Middle frontal gyrus (tissue), 1 donor: ENCODE measurements around the gene MUC5B.

Experiments used
- DNase-seq: peaks from one replicate; pipeline ENCODE4 v3.0.0-alpha.2; 2015; ENCODE audit warnings: low spot score; ENCODE audit errors: extremely low spot score

MUC5B gene

GRCh38 chr11:1219834-1220815 is 2.7 kb upstream of the MUC5B start:
- DNase-seq: no peak

DNA sequence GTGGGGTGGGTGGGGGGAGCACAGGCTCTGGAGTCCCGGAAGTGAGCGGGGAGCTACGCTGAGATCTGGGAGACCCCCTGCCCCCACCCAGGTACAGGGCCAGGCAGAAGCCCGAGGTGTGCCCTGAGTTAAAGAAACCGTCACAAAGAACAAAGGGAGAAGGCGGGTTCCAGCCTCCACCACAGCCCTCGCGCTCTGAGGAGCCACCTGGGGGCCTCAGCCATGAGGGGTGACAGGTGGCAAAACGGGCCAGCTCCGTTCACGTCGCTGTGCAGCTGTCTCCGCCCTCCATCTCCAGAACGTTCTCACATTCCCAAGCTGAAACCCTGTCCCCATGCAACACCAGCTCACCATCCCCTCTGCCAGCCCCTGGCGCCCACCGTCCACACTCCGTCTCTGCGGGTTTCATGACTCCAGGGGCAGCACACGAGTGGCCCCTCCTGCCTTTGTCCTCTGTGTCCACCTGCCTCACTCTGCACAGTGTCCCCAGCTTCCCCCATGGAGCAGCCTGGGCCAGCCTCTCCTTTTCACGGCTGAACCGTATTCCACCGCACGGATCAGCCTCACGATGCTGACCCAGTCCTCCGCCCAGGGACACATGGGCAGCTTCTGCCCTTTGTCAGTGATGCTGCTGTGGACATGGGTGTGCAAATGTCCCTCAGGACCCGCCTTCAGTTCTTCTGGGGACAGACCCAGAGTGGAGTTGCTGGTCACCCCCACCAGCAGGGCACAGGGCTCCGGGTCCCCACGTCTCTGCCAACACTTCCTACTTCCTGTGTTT is 1.7 kb upstream of the MUC5B start:
- DNase-seq: no peak

DNA sequence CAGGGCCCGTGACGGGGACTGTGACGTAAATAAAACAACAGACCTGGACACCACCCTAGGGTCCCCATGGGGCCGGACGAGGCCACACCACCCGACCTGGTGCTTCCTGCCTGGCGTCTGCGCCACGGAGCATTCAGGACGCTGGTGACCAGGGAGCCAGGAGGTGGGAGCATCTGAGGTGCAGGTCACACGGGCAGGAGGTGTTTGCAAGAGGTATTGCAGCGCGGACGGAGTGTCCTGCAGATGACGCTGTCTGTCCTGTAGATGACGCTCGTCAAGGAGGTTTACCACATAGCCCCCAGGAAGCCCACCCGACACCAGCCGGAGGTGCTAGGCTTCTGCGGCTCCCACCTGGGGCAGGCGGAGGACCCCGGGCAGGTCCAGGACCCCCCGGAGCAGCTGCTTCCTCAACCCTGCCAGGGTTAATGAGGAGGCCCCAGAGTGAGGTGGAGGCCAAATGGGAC is 986 bp upstream of the MUC5B start:
- no peak for DNase-seq

DNA sequence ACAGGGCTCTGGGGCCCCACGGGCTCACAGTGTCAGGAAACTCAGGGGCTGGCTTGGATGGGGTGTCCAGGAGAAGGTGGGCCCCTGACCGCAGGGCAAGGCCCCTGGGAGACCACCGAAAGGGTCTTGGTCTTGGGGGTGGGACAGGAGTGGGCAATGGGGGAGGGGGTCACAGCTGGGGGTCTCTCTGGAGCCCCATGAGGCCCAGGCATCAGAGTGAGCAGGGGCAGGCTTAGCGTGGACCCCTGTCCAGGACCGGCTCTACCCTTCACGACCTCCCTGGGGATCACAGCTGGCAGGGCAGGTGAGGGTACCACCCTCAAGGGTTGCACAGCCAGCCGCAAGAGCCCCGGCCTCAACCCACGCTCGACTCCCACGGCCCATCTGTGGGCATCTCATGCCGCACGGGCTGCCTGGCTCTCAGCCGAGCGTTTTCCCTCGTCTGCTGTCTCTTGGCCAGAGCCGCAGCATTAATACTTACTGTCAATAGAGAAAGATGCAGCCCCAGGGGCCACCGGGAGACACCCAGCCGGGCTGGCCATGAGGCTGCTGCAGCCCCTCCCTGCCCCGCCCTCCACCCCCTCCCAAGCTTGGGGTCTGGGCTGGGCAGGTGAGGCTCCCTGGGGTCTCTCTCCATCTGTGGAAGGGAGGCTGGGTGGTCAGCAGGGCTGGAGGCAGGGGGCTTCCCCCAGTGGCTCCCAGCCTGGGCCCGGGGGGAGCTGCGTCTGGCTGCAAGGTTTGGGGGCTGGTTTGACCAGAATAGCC is 662 bp downstream of the MUC5B start:
- DNase-seq: no peak

GRCh38 chr11:1224111-1224490 is 1.2 kb downstream of the MUC5B start:
- no peak for DNase-seq

DNA sequence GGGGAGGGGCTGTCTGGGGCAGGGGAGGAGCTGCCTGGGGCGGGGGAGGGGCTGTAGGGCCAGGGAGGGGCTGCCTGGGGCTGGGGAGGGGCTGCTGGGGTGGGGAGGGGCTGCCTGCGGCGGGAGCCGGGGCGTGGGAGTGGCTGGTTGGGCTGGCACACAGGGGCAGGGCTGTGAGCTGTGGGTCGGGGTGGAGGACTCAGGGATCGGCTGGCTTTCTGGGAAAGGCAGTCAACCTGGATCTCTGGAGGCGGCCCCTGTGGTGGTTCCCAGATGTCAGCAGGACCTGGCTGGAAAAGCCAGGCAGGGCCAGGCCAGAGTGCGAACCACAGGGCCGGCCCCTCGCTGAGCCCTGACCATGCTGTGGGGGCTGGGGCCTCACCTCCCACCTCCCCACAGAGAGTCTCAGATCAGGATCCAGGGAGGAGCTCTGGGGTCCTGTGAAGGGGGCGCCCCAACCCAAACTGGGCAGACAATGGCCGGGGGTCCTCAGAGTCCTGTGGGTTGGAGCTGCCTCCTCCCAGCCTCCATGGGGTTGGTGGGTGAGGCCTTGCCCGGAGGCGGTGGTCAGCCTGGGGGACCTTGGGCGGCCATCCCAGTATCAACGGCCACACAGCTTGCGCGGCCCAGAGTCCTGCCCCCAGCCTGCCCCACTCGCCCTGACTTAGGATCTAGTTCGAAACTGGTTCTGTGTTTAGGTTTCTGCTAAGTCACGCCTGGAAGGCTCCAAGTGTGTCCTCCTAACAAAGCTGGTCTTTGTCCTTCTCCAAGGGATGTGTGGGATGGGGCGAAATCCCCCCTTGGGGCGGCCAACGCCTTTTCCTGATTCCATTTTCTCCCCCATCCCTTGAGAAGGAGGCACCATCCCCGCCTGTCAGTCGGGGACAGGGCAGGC is 1.9 kb downstream of the MUC5B start:
- DNase-seq: no peak

GRCh38 chr11:1225386-1226225 is 2.7 kb downstream of the MUC5B start:
- DNase-seq: no peak

DNA sequence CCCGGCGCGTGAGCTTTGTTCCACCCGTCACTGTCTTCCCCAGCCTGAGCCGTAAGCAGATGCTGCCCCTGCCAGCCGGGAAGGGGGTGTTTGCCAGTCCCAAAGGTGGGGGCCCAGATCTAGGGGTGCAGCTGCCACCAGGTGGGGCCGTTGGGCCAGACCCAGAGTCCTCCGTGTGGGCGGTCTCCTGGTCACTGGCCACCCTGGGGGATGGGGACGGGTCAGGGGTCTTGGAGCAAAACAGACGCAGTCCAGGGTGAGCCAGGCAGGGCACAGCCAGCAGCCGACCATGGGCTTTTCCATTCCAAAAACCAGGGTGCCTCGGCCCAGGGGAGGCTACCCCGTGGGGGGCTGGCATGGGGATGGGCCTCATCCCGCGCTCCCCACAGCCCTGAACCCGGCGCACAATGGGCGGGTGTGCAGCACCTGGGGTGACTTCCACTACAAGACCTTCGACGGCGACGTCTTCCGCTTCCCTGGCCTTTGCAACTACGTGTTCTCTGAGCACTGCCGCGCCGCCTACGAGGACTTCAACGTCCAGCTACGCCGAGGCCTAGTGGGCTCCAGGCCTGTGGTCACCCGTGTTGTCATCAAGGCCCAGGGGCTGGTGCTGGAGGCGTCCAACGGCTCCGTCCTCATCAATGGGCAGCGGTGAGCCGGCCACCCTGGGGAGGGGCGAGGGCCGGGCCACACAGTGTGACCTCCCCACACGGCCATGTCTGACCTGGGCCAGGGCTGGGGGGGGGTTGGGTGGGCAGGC is 3.5 kb downstream of the MUC5B start:
- DNase-seq: no peak

DNA sequence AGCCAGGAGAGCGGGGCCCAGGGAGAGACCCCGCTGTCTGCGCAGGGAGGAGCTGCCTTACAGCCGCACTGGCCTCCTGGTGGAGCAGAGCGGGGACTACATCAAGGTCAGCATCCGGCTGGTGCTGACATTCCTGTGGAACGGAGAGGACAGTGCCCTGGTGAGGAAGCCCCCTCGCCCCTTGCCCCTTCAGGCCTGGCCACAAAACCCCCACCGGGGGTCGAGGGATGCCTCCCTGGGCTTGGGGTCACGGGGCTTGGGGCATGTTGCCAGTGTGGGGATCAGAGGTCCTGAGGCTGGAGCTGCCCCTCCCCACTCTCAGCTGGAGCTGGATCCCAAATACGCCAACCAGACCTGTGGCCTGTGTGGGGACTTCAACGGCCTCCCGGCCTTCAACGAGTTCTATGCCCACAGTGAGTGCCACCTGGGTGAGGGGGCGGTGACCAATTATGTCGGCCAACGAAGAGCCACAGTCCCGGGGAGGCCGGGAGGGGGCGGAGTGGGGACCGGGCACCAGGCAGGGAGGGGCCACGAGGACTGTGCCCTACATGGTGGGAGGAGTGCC is 4.2 kb downstream of the MUC5B start:
- no peak for DNase-seq

- DNase-seq: no peak
Observed at GRCh38 chr11:1227551-1228100, 4.8 kb downstream of the MUC5B start.

DNA sequence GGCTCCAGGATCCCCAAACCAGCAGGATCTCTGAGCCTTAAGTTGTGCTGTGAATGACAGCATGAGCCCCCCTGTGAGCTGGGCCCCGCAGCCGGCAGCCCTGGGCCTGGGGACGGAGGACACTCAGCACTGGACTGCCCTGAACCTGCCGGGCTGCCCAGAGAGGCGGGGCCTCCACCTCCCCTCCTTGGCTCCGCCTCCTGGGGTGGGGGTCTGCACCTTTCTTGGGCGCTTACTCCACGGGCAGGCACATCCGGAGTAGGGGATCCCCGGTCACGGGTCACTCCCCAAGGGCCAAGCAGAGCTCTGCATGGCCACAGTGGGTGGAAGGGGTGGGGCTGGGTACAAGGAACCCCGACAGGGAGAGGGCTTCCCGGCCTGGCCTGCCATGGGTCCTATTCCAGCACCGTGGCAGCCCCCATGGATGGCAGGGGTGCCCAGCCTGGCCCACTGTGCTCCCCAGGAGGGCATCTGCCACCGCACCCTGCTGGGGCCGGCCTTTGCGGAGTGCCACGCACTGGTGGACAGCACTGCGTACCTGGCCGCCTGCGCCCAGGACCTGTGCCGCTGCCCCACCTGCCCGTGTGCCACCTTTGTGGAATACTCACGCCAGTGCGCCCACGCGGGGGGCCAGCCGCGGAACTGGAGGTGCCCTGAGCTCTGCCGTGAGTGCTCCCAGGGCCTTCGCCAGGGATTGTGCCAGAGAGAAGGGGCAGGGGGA is 5.4 kb downstream of the MUC5B start:
- DNase-seq: no peak

- DNase-seq: no peak
Observed at GRCh38 chr11:1228921-1229451, 6.1 kb downstream of the MUC5B start.

- no peak for DNase-seq
Observed at GRCh38 chr11:1229471-1230120, 6.7 kb downstream of the MUC5B start.

DNA sequence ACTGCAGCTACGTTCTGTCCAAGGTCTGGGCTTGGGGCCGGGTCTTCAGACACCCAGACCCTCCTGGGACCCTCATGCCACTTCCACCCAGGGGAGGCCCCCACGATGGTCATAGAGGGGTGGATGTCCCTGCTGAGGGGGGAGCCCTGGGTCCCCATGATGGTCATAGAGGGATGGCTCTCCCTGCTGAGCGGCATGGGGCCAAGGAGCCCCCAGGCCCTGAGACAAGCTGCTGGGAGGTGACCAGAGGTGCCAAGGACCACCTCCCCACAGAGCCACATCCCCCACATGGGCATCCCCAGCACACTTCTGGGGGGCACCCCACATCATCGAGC is 7.2 kb downstream of the MUC5B start:
- no peak for DNase-seq

GRCh38 chr11:1230456-1231395 is 7.9 kb downstream of the MUC5B start:
- DNase-seq: no peak
